A549 (cell line): ENCODE measurements around the gene ADCY3. TPM values are rescaled to one million over a fixed set of nuclear protein-coding genes. Genes with fewer than 3 reads are reported as not detected.

Experiments
- ATAC-seq, 2 experiments: fragments of 200-7000 bp in 1 of 2; fragments of >200 bp in 1 of 2; cut with Nextera tagmentation in 1 of 2; cut with Tn5 transposase in 1 of 2; 3 replicates each; pipeline versions ENCODE4 v1.8.0 to v1.9.1; 2018 to 2020; ENCODE audit warnings: mild to moderate bottlenecking in 1 of 2, moderate library complexity in 1 of 2
- CTCF ChIA-PET: fragments of 300-600 bp; sonication (Branson Sonifier 250); formaldehyde crosslinking; extraction: SDS; loops from one replicate; lab custom pipeline; 2021; ENCODE audit warnings: antibody characterized with exemption, inconsistent platforms; lab: Yijun Ruan, JAX
- POLR2A ChIA-PET: fragments of 350-600 bp; formaldehyde crosslinking; extraction: SDS; loops from one replicate; lab custom pipeline; 2021; ENCODE audit warnings: antibody characterized with exemption, inconsistent platforms; lab: Yijun Ruan, JAX
- DNase-seq, 2 experiments: peaks; one replicate each; pipeline versions ENCODE4 v3.0.0 to v3.0.0-alpha.2; 2011 to 2016; ENCODE audit warnings: low read depth in 1 of 2, low spot score in 1 of 2
- FAIRE-seq: peaks from 2 replicates; lab custom pipeline; 2011; peaks lifted over from hg19 to GRCh38; lab: Jason Lieb, UNC
- H3K27ac ChIP-seq, 2 experiments: fragments of >200 bp; sonication (Bioruptor Twin); formaldehyde crosslinking; 3 replicates each; pipeline ENCODE4 v1.5.1; 2016 to 2017
- H3K4me1 ChIP-seq: fragments of >200 bp; sonication (Bioruptor Twin); formaldehyde crosslinking; 3 replicates; pipeline ENCODE4 v1.6.1; 2016
- H3K4me2 ChIP-seq: fragments of >200 bp; sonication (Bioruptor Twin); formaldehyde crosslinking; 3 replicates; pipeline ENCODE4 v1.6.1; 2016
- H3K4me3 ChIP-seq: fragments of >200 bp; sonication (Bioruptor Twin); formaldehyde crosslinking; 3 replicates; pipeline ENCODE4 v1.5.1; 2016
- H3K9me3 ChIP-seq: fragments of >200 bp; sonication (Bioruptor Twin); formaldehyde crosslinking; 3 replicates; pipeline ENCODE4 v1.6.1; 2016
- CEBPB ChIP-seq, 2 experiments: fragments of >200 bp in 1 of 2; sonication (Bioruptor Twin) in 1 of 2; formaldehyde crosslinking in 1 of 2; IDR thresholded peaks; 2 replicates each; pipeline ENCODE4 v1.6.1; 2012 to 2016
- CHD2 ChIP-seq: fragments of 150-350 bp; IDR thresholded peaks from 2 replicates; pipeline ENCODE4 v1.6.1; 2014; ENCODE audit warnings: low read length; ENCODE audit not compliant: partially characterized antibody
- CHD4 ChIP-seq: fragments of 200-600 bp; sonication (generic); IDR thresholded peaks from 2 replicates; pipeline ENCODE4 v1.6.1; 2016; ENCODE audit warnings: antibody characterized with exemption, mild to moderate bottlenecking, borderline replicate concordance
- EHMT2 ChIP-seq: fragments of 200-600 bp; sonication (generic); IDR thresholded peaks from 2 replicates; pipeline ENCODE4 v1.6.1; 2016; ENCODE audit warnings: antibody characterized with exemption, low read depth, mild to moderate bottlenecking, moderate library complexity
- ESRRA ChIP-seq: fragments of 150-350 bp; IDR thresholded peaks from 2 replicates; pipeline ENCODE4 v1.6.1; 2014; ENCODE audit warnings: mild to moderate bottlenecking, low read length, borderline replicate concordance
- FOSB ChIP-seq: fragments of 250-450 bp; sonication (Bioruptor Pico); IDR thresholded peaks from 2 replicates; pipeline ENCODE4 v1.5.0; 2020; ENCODE audit warnings: mild to moderate bottlenecking, moderate library complexity
- FOSL2 ChIP-seq, 2 experiments: fragments of 450-650 bp in 1 of 2; fragments of >200 bp in 1 of 2; sonication (Bioruptor Twin) in 1 of 2; formaldehyde crosslinking; IDR thresholded peaks; 2 replicates each; pipeline versions ENCODE4 v1.5.0 to v1.6.1; 2016 to 2020; ENCODE audit warnings: mild to moderate bottlenecking in 1 of 2, moderate library complexity in 1 of 2
- JUN ChIP-seq, 2 experiments: fragments of >200 bp; sonication (Bioruptor Twin); formaldehyde crosslinking; IDR thresholded peaks; 2 replicates in 1 of 2; 3 replicates in 1 of 2; pipeline ENCODE4 v1.6.1; 2016 to 2017
- KDM1A ChIP-seq: fragments of 200-600 bp; sonication (generic); IDR thresholded peaks from 2 replicates; pipeline ENCODE4 v1.6.1; 2016; ENCODE audit warnings: low read depth, mild to moderate bottlenecking
- MAZ ChIP-seq: fragments of 150-350 bp; IDR thresholded peaks from 2 replicates; pipeline ENCODE4 v1.6.1; 2014; ENCODE audit warnings: antibody characterized with exemption, low read depth, low read length, borderline replicate concordance
- PHF8 ChIP-seq: fragments of 200-600 bp; sonication (generic); IDR thresholded peaks from 2 replicates; pipeline ENCODE4 v1.6.1; 2016; ENCODE audit warnings: low read depth, mild to moderate bottlenecking, antibody characterized with exemption, moderate library complexity, borderline replicate concordance
- SREBF2 ChIP-seq: fragments of 450-650 bp; IDR thresholded peaks from 2 replicates; pipeline ENCODE4 v1.6.1; 2014; ENCODE audit warnings: mild to moderate bottlenecking, moderate library complexity
- TFCP2L1 ChIP-seq: fragments of 250-450 bp; sonication (Bioruptor Pico); IDR thresholded peaks from 2 replicates; pipeline ENCODE4 v1.5.0; 2021; ENCODE audit warnings: mild to moderate bottlenecking
- ZC3H11A ChIP-seq: fragments of 450-650 bp; IDR thresholded peaks from 2 replicates; pipeline ENCODE4 v1.6.1; 2014; ENCODE audit warnings: antibody characterized with exemption, mild to moderate bottlenecking
- ZNF302 ChIP-seq: fragments of 250-450 bp; sonication (Bioruptor Pico); IDR thresholded peaks from 2 replicates; pipeline ENCODE4 v1.9.0; 2021; ENCODE audit warnings: inconsistent platforms, mild to moderate bottlenecking, moderate library complexity
- ZSCAN20 ChIP-seq: fragments of 250-450 bp; sonication (Bioruptor Pico); IDR thresholded peaks from 2 replicates; pipeline ENCODE4 v1.8.0; 2022; ENCODE audit warnings: mild to moderate bottlenecking, moderate library complexity
- WGBS: methylation state at CpG from one replicate; pipeline ENCODE4 v1.1.6; 2017; ENCODE audit errors: missing lambda C conversion rate; 5-methylcytosine and 5-hydroxymethylcytosine counted together
- polyA plus RNA-seq, 4 experiments: library from polyadenylated mRNA; depleted of rRNA in 3 of 4; stranded (reverse); fragments of >200 nt; fragmentation: RNase III in 1 of 4; extraction: RNeasy Plus Mini Kit Qiagen cat#74134 plus additional on column Dnase treatment in 1 of 4; gene quantifications; 2 replicates in 3 of 4; 3 replicates in 1 of 4; pipeline ENCODE4 v1.2.3, GENCODE V29; 2011 to 2017
- TF ChIP-seq, protein P1 (sequence below): fragments of >200 bp; sonication (Bioruptor Twin); formaldehyde crosslinking; IDR thresholded peaks from 3 replicates; pipeline ENCODE4 v1.6.1; 2016
- TF ChIP-seq, protein P2 (sequence below): fragments of 200-600 bp; sonication (generic); IDR thresholded peaks from 2 replicates; pipeline ENCODE4 v1.6.1; 2016; ENCODE audit warnings: antibody characterized with exemption, mild to moderate bottlenecking, moderate library complexity
- TF ChIP-seq, protein P3 (sequence below): IDR thresholded peaks from 2 replicates; pipeline ENCODE4 v1.6.1; 2012
- TF ChIP-seq, protein P4 (sequence below): fragments of 250-450 bp; sonication (Bioruptor Pico); IDR thresholded peaks from 2 replicates; pipeline ENCODE4 v1.5.0; 2020; ENCODE audit warnings: low read depth, mild to moderate bottlenecking, moderate library complexity

ADCY3 gene
- polyA plus RNA-seq, 2 of the 4 experiments (the other 2 are of a cell fraction), result 37.4 to 65.4 TPM

DNA sequence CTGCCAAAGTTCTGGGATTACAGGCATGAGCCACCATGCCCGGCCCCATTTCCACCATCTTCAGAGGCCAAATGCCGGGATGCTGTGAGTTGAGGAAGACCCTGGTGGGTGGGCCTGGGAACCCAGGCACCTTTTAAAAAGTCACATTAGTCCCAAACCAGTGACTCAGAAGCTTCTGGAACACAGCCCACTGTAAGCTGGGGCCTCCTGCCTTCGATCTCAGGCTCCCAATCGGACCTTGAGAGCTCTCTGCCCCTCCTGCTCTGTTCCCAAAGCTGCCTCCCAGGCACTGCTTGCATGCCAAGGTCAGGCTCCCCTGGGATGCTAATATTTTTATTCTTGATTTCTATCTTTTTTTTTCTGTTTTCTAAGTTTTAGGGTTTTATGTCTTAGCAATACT is 4.2 kb downstream of the ADCY3 start:
- 93% methylated on average over 4 of the region's 4 CpGs for WGBS
- ChIA-PET POLR2A (no interaction called here), CTCF (interaction anchor here (0.9 to 2.0 kb wide), 2 partner anchors 8 to 88 kb away, joined by 3 to 6 read pairs; no protein-coding TSS in a partner anchor)
- H3K9me3 ChIP-seq, result no peaks in the 10 kb centered on the region
- no peak overlapping the region for H3K4me2 ChIP-seq
- no peak overlapping the region for H3K4me3 ChIP-seq
- DNase-seq (no peak), FAIRE-seq (no peak), ATAC-seq (no peak)
- H3K27ac ChIP-seq, result no peak overlapping the region
- peaks cover 6% of the 10 kb centered on the region; the same call in 2 of the 3 replicates for H3K4me1 ChIP-seq
- TF ChIP-seq CHD4 (no peak), EHMT2 (no peak), ZNF302 (CRISPR knock-in tag) (no peak), CEBPB (IDR thresholded peaks at IDR 0.05) (no peak), CHD2 (no peak), KDM1A (no peak)
- TF ChIP-seq, protein P1, sequence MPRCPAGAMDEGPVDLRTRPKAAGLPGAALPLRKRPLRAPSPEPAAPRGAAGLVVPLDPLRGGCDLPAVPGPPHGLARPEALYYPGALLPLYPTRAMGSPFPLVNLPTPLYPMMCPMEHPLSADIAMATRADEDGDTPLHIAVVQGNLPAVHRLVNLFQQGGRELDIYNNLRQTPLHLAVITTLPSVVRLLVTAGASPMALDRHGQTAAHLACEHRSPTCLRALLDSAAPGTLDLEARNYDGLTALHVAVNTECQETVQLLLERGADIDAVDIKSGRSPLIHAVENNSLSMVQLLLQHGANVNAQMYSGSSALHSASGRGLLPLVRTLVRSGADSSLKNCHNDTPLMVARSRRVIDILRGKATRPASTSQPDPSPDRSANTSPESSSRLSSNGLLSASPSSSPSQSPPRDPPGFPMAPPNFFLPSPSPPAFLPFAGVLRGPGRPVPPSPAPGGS, result no peak

DNA sequence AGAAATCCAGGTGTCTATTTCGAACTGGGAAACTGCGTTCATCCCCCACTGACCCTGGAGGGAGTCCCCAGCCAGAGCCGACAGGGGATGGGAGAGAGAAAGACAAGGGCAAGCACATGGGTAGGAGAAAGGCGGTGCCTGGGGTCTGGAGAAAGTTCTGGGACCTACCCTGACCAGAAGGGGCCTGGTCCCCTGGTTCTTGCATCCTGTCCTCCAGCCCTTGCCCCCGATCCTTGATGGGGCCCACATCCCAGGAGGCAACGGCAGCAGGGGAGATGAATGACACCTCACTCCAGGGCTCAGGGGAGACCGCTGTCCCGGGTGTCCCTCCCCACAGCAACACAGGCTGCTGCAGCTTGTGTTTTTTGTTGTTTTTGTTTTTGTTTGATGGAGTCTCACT is 4.9 kb downstream of the ADCY3 start:
- DNase-seq (no peak), ATAC-seq (no peak), FAIRE-seq (no peak)
- POLR2A ChIA-PET, result no interaction called here
- CTCF ChIA-PET, result interaction anchor here (0.9 kb wide), 1 partner anchor 9 kb away, joined by 3 read pairs; no protein-coding TSS in a partner anchor
- peaks cover 6% of the 10 kb centered on the region; the same call in 2 of the 3 replicates for H3K4me1 ChIP-seq
- H3K4me2 ChIP-seq, result no peak overlapping the region
- no peak for TF ChIP-seq ESRRA
- TF ChIP-seq SREBF2, result no peak
- TF ChIP-seq, protein P2, sequence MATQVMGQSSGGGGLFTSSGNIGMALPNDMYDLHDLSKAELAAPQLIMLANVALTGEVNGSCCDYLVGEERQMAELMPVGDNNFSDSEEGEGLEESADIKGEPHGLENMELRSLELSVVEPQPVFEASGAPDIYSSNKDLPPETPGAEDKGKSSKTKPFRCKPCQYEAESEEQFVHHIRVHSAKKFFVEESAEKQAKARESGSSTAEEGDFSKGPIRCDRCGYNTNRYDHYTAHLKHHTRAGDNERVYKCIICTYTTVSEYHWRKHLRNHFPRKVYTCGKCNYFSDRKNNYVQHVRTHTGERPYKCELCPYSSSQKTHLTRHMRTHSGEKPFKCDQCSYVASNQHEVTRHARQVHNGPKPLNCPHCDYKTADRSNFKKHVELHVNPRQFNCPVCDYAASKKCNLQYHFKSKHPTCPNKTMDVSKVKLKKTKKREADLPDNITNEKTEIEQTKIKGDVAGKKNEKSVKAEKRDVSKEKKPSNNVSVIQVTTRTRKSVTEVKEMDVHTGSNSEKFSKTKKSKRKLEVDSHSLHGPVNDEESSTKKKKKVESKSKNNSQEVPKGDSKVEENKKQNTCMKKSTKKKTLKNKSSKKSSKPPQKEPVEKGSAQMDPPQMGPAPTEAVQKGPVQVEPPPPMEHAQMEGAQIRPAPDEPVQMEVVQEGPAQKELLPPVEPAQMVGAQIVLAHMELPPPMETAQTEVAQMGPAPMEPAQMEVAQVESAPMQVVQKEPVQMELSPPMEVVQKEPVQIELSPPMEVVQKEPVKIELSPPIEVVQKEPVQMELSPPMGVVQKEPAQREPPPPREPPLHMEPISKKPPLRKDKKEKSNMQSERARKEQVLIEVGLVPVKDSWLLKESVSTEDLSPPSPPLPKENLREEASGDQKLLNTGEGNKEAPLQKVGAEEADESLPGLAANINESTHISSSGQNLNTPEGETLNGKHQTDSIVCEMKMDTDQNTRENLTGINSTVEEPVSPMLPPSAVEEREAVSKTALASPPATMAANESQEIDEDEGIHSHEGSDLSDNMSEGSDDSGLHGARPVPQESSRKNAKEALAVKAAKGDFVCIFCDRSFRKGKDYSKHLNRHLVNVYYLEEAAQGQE, result no peak
- no peak for TF ChIP-seq ZC3H11A
- no peak for TF ChIP-seq JUN (IDR thresholded peaks at IDR 0.05)
- TF ChIP-seq, protein P3, sequence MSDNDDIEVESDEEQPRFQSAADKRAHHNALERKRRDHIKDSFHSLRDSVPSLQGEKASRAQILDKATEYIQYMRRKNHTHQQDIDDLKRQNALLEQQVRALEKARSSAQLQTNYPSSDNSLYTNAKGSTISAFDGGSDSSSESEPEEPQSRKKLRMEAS, result no peak
- TF ChIP-seq, protein P1, result no peak
- TF ChIP-seq PHF8, result no peak
- H3K4me3 ChIP-seq, result no peak overlapping the region
- 83% methylated on average over 8 of the region's 8 CpGs for WGBS
- peaks cover 5% of the 10 kb centered on the region; the same call in 1 of the 3 replicates for H3K9me3 ChIP-seq
- H3K27ac ChIP-seq, result no peak overlapping the region

DNA sequence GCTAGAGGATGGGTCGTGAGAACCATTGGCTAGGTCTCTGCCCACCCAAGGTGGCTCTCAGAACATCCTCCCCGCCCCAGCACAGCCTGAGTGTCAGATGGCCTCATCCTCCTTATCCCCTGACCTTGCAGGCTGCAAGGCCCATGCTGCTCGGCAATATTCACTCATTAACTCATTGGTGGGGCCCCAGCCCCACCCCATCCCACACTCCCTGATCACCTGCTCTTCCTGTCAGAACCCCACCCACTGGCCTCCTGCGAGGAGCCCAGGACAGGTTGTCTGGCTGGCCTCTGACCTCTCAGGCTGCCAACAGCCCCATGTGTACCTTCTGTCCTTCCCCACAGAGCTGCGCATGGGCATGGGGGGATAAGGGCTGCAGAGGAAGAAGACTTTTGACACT is 5.3 kb downstream of the ADCY3 start:
- WGBS, result 88% methylated on average over 5 of the region's 5 CpGs
- ATAC-seq (no peak), FAIRE-seq (no peak), DNase-seq (no peak)
- no peak overlapping the region for H3K4me3 ChIP-seq
- H3K27ac ChIP-seq, result no peak overlapping the region
- H3K4me1 ChIP-seq, result peaks cover 6% of the 10 kb centered on the region; the same call in 2 of the 3 replicates
- CTCF ChIA-PET, result no interaction called here
- H3K9me3 ChIP-seq, result peaks cover 6% of the 10 kb centered on the region; the same call in 2 of the 3 replicates
- POLR2A ChIA-PET, result no interaction called here
- no peak overlapping the region for H3K4me2 ChIP-seq
- TF ChIP-seq CHD2 (no peak), SREBF2 (no peak), MAZ (no peak), CHD4 (no peak), TFCP2L1 (CRISPR knock-in tag) (no peak), FOSB (CRISPR knock-in tag) (no peak), FOSL2 (IDR thresholded peaks at IDR 0.05) (no peak), FOSL2 (CRISPR knock-in tag; IDR thresholded peaks at IDR 0.05) (no peak), ZSCAN20 (CRISPR knock-in tag) (no peak), PHF8 (no peak)
- TF ChIP-seq, protein P2, result no peak
- TF ChIP-seq, protein P4, sequence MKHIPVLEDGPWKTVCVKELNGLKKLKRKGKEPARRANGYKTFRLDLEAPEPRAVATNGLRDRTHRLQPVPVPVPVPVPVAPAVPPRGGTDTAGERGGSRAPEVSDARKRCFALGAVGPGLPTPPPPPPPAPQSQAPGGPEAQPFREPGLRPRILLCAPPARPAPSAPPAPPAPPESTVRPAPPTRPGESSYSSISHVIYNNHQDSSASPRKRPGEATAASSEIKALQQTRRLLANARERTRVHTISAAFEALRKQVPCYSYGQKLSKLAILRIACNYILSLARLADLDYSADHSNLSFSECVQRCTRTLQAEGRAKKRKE, result no peak
